GM21526 (cell line): ENCODE measurements around the gene METAP1D.

Experiments
- ATAC-seq: cut with Tn5 transposase; IDR thresholded peaks from one replicate; pipeline ENCODE4 v1.9.1; 2021; ENCODE audit warnings: moderate library complexity; ENCODE audit not compliant: unreplicated experiment, low FRiP score

METAP1D gene

GRCh38 chr2:172079416-172079815, 79.7 kb downstream of the METAP1D start:
- ATAC-seq, result no peak

DNA sequence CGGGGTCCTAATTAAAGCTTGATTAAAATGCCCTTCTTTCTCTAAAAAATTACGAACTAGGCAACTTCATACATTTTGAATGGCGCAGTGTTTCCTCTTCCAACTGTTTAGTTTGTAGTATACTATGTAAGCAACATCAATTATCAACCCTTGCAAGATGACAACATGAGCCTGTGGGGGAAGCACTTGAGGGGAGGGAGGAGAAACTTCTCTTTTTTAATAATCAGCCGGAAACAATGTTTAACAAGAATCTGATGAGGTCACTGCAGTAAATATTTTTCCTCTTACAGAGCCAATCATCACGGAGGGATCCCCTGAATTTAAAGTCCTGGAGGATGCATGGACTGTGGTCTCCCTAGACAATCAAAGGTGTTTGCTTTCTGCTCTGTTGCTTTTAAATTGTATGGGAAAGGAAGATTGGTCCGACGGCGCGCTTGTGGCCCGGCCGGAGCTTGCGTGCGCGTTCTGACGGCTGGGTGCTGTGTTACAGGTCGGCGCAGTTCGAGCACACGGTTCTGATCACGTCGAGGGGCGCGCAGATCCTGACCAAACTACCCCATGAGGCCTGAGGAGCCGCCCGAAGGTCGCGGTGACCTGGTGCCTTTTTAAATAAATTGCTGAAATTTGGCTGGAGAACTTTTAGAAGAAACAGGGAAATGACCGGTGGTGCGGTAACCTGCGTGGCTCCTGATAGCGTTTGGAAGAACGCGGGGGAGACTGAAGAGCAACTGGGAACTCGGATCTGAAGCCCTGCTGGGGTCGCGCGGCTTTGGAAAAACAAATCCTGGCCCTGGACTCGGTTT, 80.3 kb downstream of the METAP1D start:
- ATAC-seq, result no peak

DNA sequence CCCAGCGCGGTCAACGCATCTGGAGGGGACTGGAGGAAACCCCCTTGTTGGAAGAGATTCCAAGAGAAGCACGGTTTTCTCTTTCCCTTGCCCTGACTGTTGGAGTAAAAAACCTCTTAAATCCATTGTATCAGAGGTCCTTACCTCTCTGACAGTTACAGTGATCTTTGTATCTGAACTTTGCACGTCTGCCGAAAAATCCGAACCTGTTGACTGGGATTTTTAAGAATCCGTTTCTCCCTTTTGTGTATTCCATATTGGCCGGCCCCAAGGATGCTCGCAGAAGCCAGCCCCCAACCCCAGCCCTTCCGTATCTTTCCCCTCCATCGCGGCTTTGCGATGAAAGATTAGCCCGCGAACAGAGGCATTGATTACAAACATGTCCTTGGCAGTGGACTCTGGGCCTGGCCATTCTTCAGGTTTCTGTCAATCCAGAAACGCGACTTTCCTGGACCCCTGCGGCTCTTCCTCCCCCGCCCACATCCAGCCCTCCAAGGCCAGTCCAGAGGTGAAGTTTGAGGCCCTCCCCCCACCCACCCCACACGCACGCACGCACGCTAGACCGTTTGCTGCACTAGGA, 81.0 kb downstream of the METAP1D start:
- no peak for ATAC-seq

- ATAC-seq, result no peak
Observed at GRCh38 chr2:172081221-172082022, 81.7 kb downstream of the METAP1D start.

DNA sequence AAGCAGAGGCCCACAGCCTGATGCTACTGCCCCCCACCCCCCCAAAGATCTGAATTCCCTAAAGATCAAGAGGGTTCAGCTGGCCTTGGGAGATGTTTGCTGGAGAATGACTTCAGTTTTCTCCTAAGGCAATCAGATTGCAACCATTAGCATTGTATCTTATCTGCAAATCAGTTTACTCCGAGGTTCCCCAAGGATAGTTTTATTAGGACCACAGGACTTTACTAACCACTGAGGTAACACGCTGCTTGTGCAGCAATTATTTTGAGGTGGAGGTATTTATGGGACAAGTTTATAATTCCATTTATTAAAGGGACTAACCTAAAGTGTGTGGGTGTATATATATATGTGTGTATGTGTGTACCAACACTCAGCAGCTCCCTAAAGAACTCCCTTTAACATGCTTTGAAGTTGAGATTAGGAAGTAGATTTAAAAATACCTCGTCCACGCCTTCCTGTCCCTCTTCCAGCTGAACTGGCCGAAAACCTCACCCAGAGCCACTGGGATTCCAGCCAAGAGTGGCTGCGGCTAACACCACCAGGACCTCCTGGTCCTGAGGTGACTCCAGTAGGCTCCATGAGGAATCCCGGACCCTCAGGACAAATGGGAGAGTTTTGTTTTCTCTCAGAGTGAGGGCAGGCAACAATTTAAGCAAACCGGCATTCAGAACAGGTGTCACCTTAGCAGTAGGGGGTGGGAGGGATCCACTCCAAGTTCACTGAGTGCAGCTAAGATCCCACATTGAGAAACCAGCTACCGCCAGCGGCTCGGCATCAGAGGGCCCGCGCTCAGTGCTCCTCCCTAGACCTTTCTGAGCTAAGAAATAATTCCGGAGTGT, 82.6 kb downstream of the METAP1D start:
- no peak for ATAC-seq

DNA sequence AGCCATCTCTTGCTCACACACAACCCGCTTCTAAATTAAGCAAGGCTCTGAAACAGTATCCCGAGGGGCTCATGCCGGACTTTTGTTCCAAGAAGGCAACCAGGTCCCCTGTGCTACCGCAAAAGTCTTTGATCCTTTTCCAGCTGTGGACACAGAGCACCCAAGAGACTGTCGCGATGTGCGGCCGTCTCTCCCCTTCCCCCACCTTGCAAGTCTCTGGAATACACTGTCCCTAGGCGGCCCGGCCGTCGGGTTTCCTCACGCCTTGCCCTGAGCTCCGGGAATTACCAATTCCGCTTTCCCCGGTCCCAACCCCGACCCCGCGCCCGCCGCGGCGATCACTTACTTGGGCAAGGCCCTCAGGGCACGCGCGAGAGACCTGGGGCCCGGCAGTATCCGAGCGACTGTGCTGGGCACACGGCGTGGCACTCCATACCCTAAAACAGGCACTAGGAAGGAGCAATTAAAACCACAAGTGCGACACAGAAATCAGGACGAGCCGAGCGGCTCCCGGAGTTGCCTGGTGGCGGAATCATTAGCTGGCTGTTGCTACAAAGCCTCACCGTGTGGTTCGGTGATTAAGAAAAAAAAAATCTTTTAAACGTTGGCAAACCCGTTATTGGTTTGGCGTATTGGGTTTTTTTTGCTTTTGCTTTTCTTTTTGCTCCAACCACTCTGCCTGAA, 83.3 kb downstream of the METAP1D start:
- ATAC-seq, result no peak

GRCh38 chr2:172083628-172084394, 84.1 kb downstream of the METAP1D start:
- no peak for ATAC-seq

- ATAC-seq, result no peak
Observed at GRCh38 chr2:172084395-172084644, 84.6 kb downstream of the METAP1D start.

DNA sequence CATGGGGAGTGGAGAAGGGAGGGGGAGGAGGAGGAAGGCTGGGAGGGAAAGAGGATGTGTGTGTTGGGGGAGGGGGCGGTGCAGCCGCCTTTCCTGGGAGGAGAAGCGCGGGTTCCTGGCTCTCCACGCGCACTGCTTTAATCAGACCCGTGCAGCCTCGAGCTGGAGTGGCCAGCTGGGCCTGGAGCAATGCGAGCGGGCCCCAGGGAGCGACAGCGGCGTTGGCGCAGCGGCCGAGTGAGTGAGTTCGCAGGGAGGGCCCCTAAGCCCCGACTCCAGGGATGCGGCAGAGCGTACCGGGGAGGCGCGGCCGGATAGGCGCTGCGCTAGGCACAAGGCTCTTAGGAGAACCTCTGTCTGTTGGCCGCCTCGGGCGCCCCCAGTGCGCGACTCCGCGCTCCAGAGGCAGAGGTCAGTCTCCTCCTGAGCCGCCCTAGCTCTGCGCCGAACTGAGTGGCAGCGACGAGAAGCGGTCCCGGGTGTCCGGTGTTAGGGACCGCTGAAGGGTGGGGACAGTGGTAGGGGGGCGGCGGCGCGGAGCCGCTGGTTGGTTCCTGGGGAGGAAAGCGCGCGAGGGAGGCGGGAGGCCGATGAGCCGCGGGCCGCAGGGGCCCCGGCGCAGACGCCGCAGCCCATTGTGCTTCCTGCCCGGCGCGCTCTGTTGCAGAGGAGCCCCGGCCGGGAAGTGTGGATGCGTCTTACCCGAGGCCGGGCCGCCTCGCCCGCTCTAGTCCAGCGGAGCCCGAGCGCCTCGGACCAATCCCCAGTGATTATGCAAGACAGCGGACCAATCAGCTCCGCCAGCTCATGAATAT, 85.1 kb downstream of the METAP1D start:
- peak; percentile 89 for ATAC-seq

GRCh38 chr2:172085460-172086159, 85.9 kb downstream of the METAP1D start, which contains the start of gene DLX1:
DLX1 (plus strand) TSS chr2:172085507; CDS start chr2:172085678, 171 bp downstream.
- peak; percentile 16 for ATAC-seq

DNA sequence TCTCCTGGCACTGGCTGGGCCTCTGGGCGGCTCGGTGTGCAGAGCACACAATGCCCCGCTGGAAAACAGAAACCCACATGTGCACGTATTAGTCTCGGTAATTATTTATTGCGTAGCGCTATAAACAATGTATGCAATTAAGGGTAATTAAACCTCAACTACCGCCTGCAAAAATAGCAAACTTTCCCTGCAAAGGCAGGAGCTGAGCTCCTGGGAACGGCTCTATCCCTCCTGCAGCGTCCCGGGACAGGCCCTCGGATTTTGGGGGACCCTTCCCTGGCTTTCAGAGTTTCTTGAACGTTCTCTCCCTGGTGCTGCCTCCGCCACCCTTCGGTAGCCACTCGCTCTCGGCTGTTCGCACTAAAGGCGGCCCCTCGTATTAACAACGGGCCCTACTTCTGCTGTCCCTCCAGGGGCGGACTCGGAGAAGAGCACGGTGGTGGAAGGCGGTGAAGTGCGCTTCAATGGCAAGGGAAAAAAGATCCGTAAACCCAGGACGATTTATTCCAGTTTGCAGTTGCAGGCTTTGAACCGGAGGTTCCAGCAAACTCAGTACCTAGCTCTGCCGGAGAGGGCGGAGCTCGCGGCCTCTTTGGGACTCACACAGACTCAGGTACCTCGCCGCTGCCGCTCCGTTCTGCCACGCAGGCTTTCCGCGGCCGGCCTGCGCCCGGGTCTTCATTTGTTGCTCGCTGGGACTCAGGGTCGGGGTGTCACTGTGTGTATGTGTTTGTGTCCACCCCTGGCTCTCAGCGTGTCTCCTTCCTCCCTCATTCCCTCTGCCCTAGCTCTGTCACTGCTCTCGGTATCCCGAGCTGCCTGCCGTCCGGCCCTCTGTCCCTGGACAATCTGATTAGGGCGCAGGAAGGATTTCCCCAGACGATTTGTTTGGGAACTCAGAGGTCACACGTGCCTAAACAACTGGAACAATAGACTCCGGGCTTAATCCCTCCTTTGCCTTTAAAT, 86.8 kb downstream of the METAP1D start:
- no peak for ATAC-seq

DNA sequence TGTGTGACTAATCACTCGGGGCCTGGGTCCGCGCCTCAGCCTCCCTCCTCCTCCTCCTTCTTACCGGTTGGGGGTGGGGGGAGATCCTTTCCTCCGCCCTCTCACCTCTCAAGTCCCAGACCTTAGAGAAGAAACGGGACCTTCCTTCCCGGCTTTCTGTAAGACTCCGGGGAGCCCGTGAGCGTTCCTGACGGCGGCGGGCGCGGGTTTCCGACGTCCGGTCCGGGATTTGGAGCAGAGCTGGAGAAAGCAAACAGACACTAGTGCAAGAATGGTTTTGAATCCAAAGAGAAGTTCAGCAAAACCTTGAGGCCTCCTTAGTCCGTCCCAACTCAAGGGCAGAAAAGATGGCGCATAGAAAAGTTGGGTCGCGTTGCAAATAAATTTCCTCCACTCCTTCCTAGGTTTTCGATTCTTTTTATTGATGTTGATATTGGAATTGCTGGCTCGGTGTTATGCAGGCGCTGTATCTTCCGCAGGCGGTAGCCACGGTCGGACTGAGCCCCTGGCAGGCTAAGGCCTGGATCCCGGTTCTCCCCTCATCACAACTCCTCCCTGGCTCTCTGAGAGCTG, 87.5 kb downstream of the METAP1D start:
- ATAC-seq, result no peak

DNA sequence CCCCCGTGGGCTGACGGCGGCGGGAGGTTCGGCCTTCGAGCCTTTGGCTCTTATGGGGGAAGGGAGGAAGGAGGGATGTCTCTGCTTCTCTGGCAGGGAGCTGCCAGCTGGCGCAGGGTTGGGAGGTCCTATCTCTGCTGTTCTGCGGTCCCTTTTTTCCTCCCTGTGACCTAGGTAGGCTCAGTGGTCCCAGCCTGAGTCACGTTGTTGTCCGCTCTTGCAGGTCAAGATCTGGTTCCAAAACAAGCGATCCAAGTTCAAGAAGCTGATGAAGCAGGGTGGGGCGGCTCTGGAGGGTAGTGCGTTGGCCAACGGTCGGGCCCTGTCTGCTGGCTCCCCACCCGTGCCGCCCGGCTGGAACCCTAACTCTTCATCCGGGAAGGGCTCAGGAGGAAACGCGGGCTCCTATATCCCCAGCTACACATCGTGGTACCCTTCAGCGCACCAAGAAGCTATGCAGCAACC, 88.1 kb downstream of the METAP1D start:
- ATAC-seq, result no peak

- no peak for ATAC-seq
Observed at GRCh38 chr2:172088245-172089004, 88.7 kb downstream of the METAP1D start.

- ATAC-seq, result no peak
Observed at GRCh38 chr2:172089005-172089504, 89.3 kb downstream of the METAP1D start.
